DND-41 (cell line): Measurements from ENCODE around the gene KRT12.

ENCODE experiments used
- EZH2 ChIP-seq: IDR thresholded peaks from 3 replicates; pipeline ENCODE4 v1.6.1; 2012; ENCODE audit warnings: borderline replicate concordance, low read depth, mild to moderate bottlenecking, moderate library complexity, low read length, inconsistent platforms; ENCODE audit not compliant: severe bottlenecking
- TF ChIP-seq, protein P1 (sequence below): IDR thresholded peaks from 2 replicates; pipeline ENCODE4 v1.5.1; 2012; ENCODE audit warnings: borderline replicate concordance, low read length, moderate library complexity, mild to moderate bottlenecking; ENCODE audit not compliant: poor library complexity, severe bottlenecking; ENCODE audit errors: extremely low read depth

- TF ChIP-seq, protein P1, sequence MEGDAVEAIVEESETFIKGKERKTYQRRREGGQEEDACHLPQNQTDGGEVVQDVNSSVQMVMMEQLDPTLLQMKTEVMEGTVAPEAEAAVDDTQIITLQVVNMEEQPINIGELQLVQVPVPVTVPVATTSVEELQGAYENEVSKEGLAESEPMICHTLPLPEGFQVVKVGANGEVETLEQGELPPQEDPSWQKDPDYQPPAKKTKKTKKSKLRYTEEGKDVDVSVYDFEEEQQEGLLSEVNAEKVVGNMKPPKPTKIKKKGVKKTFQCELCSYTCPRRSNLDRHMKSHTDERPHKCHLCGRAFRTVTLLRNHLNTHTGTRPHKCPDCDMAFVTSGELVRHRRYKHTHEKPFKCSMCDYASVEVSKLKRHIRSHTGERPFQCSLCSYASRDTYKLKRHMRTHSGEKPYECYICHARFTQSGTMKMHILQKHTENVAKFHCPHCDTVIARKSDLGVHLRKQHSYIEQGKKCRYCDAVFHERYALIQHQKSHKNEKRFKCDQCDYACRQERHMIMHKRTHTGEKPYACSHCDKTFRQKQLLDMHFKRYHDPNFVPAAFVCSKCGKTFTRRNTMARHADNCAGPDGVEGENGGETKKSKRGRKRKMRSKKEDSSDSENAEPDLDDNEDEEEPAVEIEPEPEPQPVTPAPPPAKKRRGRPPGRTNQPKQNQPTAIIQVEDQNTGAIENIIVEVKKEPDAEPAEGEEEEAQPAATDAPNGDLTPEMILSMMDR: no peak
- no peak for TF ChIP-seq EZH2
Observed at GRCh38 chr17:40839194-40839593, 27.8 kb downstream of the KRT12 start.
